GM23338 (cell line): ENCODE measurements around the gene ETHE1. TPM values are rescaled to one million over a fixed set of nuclear protein-coding genes. Genes with fewer than 3 reads are reported as not detected.

Experiments
- CREB1 ChIP-seq: fragments of 250-450 bp; sonication (Bioruptor Pico); IDR thresholded peaks from 2 replicates; pipeline ENCODE4 v1.5.0; 2020; ENCODE audit warnings: low read depth, mild to moderate bottlenecking, moderate library complexity
- EZH2phosphoT487 ChIP-seq: fragments of 200-600 bp; sonication (generic); IDR thresholded peaks from one replicate; pipeline ENCODE4 v1.8.1; 2018; ENCODE audit warnings: antibody characterized with exemption; ENCODE audit not compliant: unreplicated experiment
- JUNB ChIP-seq: IDR thresholded peaks from one replicate; pipeline ENCODE4 v1.6.1; 2016; ENCODE audit warnings: antibody characterized with exemption; ENCODE audit not compliant: unreplicated experiment
- NANOG ChIP-seq: IDR thresholded peaks from 2 replicates; pipeline ENCODE4 v1.6.1; 2016; ENCODE audit warnings: antibody characterized with exemption, borderline replicate concordance
- POLR2AphosphoS5 ChIP-seq: IDR thresholded peaks from 2 replicates; pipeline ENCODE4 v1.6.1; 2016; ENCODE audit warnings: antibody characterized with exemption, low read depth
- STAT1 ChIP-seq: IDR thresholded peaks from one replicate; pipeline ENCODE4 v1.6.1; 2016; ENCODE audit warnings: antibody characterized with exemption; ENCODE audit not compliant: unreplicated experiment
- ZNF114 ChIP-seq: fragments of 250-450 bp; sonication (Bioruptor Pico); IDR thresholded peaks from 2 replicates; pipeline ENCODE4 v1.5.0; 2020; ENCODE audit warnings: mild to moderate bottlenecking, moderate library complexity
- ZNF331 ChIP-seq: fragments of 250-450 bp; sonication (Bioruptor Pico); IDR thresholded peaks from 2 replicates; pipeline ENCODE4 v1.5.0; 2020; ENCODE audit warnings: low read depth, mild to moderate bottlenecking, moderate library complexity
- polyA plus RNA-seq: library from polyadenylated mRNA; unstranded; fragments of >200 nt; fragmentation: Nextera tagmentation; extraction: Ambion mirVana; gene quantifications from 2 replicates; pipeline ENCODE4 v1.2.1, GENCODE V29; 2016
- total RNA-seq: library from RNA; depleted of rRNA; stranded (reverse); fragments of >200 nt; shearing (Covaris generic); gene quantifications from 2 replicates; pipeline ENCODE4 v1.2.3, GENCODE V29; 2014
- TF ChIP-seq, protein P1 (sequence below): fragments of 250-450 bp; sonication (Bioruptor Pico); IDR thresholded peaks from 2 replicates; pipeline ENCODE4 v1.5.0; 2020; ENCODE audit warnings: mild to moderate bottlenecking, moderate library complexity
- TF ChIP-seq, protein P2 (sequence below): IDR thresholded peaks from 2 replicates; pipeline ENCODE4 v1.6.1; 2016; ENCODE audit warnings: antibody characterized with exemption
- TF ChIP-seq, protein P3 (sequence below), 2 experiments: fragments of 200-600 bp in 1 of 2; sonication (generic) in 1 of 2; conservative IDR thresholded peaks; 2 replicates each; pipeline versions ENCODE4 v1.5.1 to v1.6.1; 2016 to 2017; ENCODE audit warnings: antibody characterized with exemption in 2 of 2, low read depth in 2 of 2, mild to moderate bottlenecking in 2 of 2, moderate library complexity in 1 of 2

ETHE1 gene
- total and polyA plus RNA-seq, 2 experiments from 2014 or later: 11.1 to 25.5 TPM

DNA sequence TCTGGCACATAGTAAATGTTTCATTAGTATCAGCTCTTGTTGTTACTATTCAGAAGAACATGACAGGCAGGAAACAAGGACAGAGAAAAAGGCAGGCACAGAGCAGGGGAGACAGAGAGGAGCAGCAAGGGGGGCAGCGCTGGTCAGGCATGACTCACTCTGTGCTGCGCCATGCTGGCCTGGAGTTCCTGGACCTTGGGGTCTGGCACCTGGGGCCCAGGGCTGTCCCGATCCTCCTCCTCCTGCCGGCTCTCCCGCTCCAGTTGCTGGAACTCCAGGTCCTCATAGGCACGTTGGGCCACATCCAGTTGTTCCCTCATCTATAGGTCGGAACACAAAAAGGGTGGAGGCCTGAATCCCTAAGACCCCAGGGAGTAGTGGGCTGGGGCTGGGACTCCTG is 30.0 kb downstream of the ETHE1 start (continued):
- TF ChIP-seq, protein P1, sequence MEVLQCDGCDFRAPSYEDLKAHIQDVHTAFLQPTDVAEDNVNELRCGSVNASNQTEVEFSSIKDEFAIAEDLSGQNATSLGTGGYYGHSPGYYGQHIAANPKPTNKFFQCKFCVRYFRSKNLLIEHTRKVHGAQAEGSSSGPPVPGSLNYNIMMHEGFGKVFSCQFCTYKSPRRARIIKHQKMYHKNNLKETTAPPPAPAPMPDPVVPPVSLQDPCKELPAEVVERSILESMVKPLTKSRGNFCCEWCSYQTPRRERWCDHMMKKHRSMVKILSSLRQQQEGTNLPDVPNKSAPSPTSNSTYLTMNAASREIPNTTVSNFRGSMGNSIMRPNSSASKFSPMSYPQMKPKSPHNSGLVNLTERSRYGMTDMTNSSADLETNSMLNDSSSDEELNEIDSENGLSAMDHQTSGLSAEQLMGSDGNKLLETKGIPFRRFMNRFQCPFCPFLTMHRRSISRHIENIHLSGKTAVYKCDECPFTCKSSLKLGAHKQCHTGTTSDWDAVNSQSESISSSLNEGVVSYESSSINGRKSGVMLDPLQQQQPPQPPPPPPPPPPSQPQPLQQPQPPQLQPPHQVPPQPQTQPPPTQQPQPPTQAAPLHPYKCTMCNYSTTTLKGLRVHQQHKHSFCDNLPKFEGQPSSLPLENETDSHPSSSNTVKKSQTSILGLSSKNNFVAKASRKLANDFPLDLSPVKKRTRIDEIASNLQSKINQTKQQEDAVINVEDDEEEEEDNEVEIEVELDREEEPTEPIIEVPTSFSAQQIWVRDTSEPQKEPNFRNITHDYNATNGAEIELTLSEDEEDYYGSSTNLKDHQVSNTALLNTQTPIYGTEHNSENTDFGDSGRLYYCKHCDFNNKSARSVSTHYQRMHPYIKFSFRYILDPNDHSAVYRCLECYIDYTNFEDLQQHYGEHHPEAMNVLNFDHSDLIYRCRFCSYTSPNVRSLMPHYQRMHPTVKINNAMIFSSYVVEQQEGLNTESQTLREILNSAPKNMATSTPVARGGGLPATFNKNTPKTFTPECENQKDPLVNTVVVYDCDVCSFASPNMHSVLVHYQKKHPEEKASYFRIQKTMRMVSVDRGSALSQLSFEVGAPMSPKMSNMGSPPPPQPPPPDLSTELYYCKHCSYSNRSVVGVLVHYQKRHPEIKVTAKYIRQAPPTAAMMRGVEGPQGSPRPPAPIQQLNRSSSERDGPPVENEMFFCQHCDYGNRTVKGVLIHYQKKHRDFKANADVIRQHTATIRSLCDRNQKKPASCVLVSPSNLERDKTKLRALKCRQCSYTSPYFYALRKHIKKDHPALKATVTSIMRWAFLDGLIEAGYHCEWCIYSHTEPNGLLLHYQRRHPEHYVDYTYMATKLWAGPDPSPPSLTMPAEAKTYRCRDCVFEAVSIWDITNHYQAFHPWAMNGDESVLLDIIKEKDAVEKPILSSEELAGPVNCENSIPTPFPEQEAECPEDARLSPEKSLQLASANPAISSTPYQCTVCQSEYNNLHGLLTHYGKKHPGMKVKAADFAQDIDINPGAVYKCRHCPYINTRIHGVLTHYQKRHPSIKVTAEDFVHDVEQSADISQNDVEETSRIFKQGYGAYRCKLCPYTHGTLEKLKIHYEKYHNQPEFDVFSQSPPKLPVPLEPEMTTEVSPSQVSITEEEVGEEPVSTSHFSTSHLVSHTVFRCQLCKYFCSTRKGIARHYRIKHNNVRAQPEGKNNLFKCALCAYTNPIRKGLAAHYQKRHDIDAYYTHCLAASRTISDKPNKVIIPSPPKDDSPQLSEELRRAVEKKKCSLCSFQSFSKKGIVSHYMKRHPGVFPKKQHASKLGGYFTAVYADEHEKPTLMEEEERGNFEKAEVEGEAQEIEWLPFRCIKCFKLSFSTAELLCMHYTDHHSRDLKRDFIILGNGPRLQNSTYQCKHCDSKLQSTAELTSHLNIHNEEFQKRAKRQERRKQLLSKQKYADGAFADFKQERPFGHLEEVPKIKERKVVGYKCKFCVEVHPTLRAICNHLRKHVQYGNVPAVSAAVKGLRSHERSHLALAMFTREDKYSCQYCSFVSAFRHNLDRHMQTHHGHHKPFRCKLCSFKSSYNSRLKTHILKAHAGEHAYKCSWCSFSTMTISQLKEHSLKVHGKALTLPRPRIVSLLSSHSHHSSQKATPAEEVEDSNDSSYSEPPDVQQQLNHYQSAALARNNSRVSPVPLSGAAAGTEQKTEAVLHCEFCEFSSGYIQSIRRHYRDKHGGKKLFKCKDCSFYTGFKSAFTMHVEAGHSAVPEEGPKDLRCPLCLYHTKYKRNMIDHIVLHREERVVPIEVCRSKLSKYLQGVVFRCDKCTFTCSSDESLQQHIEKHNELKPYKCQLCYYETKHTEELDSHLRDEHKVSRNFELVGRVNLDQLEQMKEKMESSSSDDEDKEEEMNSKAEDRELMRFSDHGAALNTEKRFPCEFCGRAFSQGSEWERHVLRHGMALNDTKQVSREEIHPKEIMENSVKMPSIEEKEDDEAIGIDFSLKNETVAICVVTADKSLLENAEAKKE: no peak
- TF ChIP-seq ZNF331 (no peak), EZH2phosphoT487 (no peak), CREB1 (CRISPR knock-in tag) (no peak), STAT1 (no peak), NANOG (no peak), POLR2AphosphoS5 (no peak), ZNF114 (CRISPR knock-in tag) (no peak), JUNB (no peak)
- TF ChIP-seq, protein P2, sequence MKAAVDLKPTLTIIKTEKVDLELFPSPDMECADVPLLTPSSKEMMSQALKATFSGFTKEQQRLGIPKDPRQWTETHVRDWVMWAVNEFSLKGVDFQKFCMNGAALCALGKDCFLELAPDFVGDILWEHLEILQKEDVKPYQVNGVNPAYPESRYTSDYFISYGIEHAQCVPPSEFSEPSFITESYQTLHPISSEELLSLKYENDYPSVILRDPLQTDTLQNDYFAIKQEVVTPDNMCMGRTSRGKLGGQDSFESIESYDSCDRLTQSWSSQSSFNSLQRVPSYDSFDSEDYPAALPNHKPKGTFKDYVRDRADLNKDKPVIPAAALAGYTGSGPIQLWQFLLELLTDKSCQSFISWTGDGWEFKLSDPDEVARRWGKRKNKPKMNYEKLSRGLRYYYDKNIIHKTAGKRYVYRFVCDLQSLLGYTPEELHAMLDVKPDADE: no peak
- TF ChIP-seq, protein P3, sequence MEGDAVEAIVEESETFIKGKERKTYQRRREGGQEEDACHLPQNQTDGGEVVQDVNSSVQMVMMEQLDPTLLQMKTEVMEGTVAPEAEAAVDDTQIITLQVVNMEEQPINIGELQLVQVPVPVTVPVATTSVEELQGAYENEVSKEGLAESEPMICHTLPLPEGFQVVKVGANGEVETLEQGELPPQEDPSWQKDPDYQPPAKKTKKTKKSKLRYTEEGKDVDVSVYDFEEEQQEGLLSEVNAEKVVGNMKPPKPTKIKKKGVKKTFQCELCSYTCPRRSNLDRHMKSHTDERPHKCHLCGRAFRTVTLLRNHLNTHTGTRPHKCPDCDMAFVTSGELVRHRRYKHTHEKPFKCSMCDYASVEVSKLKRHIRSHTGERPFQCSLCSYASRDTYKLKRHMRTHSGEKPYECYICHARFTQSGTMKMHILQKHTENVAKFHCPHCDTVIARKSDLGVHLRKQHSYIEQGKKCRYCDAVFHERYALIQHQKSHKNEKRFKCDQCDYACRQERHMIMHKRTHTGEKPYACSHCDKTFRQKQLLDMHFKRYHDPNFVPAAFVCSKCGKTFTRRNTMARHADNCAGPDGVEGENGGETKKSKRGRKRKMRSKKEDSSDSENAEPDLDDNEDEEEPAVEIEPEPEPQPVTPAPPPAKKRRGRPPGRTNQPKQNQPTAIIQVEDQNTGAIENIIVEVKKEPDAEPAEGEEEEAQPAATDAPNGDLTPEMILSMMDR (conservative IDR thresholded peaks at IDR 0.05; ENCODE audit: low read depth in 2 of 2): no peak
